Urinary bladder (tissue), 4 donors: Measurements from ENCODE around the gene MARF1. TPM values are rescaled to one million over a fixed set of nuclear protein-coding genes. Genes with fewer than 3 reads are reported as not detected.
"Not testable (repeated sequence)": the region's sequence is repeated elsewhere in the genome, so short reads cannot be mapped to it uniquely, and the experiment has no call there.

ENCODE experiments used
- DNase-seq: peaks from one replicate; pipeline ENCODE4 v3.0.0-alpha.2; 2015; ENCODE audit errors: extremely low spot score
- H3K27ac ChIP-seq: one replicate; pipeline ENCODE4 v1.5.1; 2013; ENCODE audit warnings: low read depth, mild to moderate bottlenecking, moderate library complexity
- H3K36me3 ChIP-seq: one replicate; pipeline ENCODE4 v1.6.1; 2013; ENCODE audit warnings: mild to moderate bottlenecking, moderate library complexity; ENCODE audit not compliant: insufficient read depth
- H3K4me1 ChIP-seq: one replicate; pipeline ENCODE4 v1.6.1; 2013; ENCODE audit warnings: mild to moderate bottlenecking, moderate library complexity; ENCODE audit not compliant: insufficient read depth
- H3K4me3 ChIP-seq: one replicate; pipeline ENCODE4 v1.5.1; 2013; ENCODE audit warnings: low read depth, low read length
- WGBS: extraction: QIAGEN DNeasy Blood & Tissue Kit; methylation state at CpG from one replicate; pipeline ENCODE4 v1.1.7; 2013; 5-methylcytosine and 5-hydroxymethylcytosine counted together
- polyA plus RNA-seq: library from polyadenylated mRNA; stranded (reverse); fragments of 200-250 nt; gene quantifications from one replicate; pipeline ENCODE4 v1.2.3, GENCODE V29; 2013
- total RNA-seq: library from RNA; depleted of rRNA; stranded (reverse); fragments of >200 nt; gene quantifications from one replicate; pipeline ENCODE4 v1.2.3, GENCODE V29; 2014
- donor health status: healthy with polysubstance abuse.
- donor health status: healthy.

MARF1 gene
- total and polyA plus RNA-seq, 2 donors: 30.6 to 45.0 TPM

GRCh38 chr16:15553313-15554088, 89.5 kb downstream of the MARF1 start:
- H3K36me3 ChIP-seq: no peaks in the 10 kb centered on the region
- DNase-seq: no peak
- H3K4me3 ChIP-seq: no peak overlapping the region
- no peaks in the 10 kb centered on the region for H3K4me1 ChIP-seq
- H3K27ac ChIP-seq: no peak overlapping the region
- 86% methylated on average over 10 of the region's 10 CpGs for WGBS

- Histone ChIP-seq H3K27ac (no peak overlapping the region), H3K4me3 (no peak overlapping the region), H3K36me3 (no peaks in the 10 kb centered on the region), H3K4me1 (no peaks in the 10 kb centered on the region)
- no peak for DNase-seq
- WGBS: 92% methylated on average over 6 of the region's 6 CpGs
Measured at GRCh38 chr16:15552507-15552906, 90.4 kb downstream of the MARF1 start.

- Histone ChIP-seq H3K27ac (no peak overlapping the region), H3K4me3 (no peak overlapping the region), H3K36me3 (no peaks in the 10 kb centered on the region), H3K4me1 (no peaks in the 10 kb centered on the region)
- no peak for DNase-seq
- WGBS: 87% methylated on average over 3 of the region's 3 CpGs
Measured at GRCh38 chr16:15548482-15548891, 94.5 kb downstream of the MARF1 start.

GRCh38 chr16:15547768-15548096, 95.2 kb downstream of the MARF1 start:
- no peaks in the 10 kb centered on the region for H3K4me1 ChIP-seq
- 96% methylated on average over 6 of the region's 6 CpGs for WGBS
- no peak overlapping the region for H3K27ac ChIP-seq
- no peak overlapping the region for H3K4me3 ChIP-seq
- no peak for DNase-seq
- H3K36me3 ChIP-seq: no peaks in the 10 kb centered on the region

- H3K4me1 ChIP-seq, H3K27ac ChIP-seq, H3K4me3 ChIP-seq, H3K36me3 ChIP-seq, DNase-seq: not testable (repeated sequence)
- 90% methylated on average over 13 of the region's 13 CpGs for WGBS
Measured at GRCh38 chr16:15547072-15547767, 95.7 kb downstream of the MARF1 start.

GRCh38 chr16:15545544-15545943, 97.4 kb downstream of the MARF1 start:
- Histone ChIP-seq H3K27ac (no peak overlapping the region), H3K4me3 (no peak overlapping the region), H3K36me3 (no peaks in the 10 kb centered on the region), H3K4me1 (no peaks in the 10 kb centered on the region)
- no peak for DNase-seq
- 96% methylated on average over 2 of the region's 2 CpGs for WGBS

- Histone ChIP-seq H3K4me3 (no peak overlapping the region), H3K36me3 (no peaks in the 10 kb centered on the region), H3K27ac (no peak overlapping the region), H3K4me1 (no peaks in the 10 kb centered on the region)
- no peak for DNase-seq
- 43% methylated on average over 5 of the region's 5 CpGs for WGBS
Measured at GRCh38 chr16:15544405-15544804, 98.5 kb downstream of the MARF1 start.

Other genes with a start within 250 kb of the MARF1 start
- 5.8 TPM for gene MPV17L, start 247.4 kb downstream of the MARF1 start, total RNA-seq
- 4.4 TPM for gene MPV17L, start 247.4 kb downstream of the MARF1 start, polyA plus RNA-seq
- gene BMERB1, start 208.6 kb downstream of the MARF1 start, total RNA-seq: 41.5 TPM
- gene BMERB1, start 208.6 kb downstream of the MARF1 start, polyA plus RNA-seq: 77.0 TPM
- 39.1 TPM for gene NDE1, start 7.1 kb upstream of the MARF1 start, total RNA-seq
- gene NDE1, start 7.1 kb upstream of the MARF1 start, polyA plus RNA-seq: 38.0 TPM
- gene MYH11, start 213.9 kb upstream of the MARF1 start, total RNA-seq: 1,069 TPM
- gene MYH11, start 213.9 kb upstream of the MARF1 start, polyA plus RNA-seq: 5,010 TPM
- 50.2 TPM for gene CEP20, start 245.4 kb upstream of the MARF1 start, total RNA-seq
- gene CEP20, start 245.4 kb upstream of the MARF1 start, polyA plus RNA-seq: 27.6 TPM